Measurements from ENCODE around the gene GPR156.

The GPR156 gene

GRCh38 chr3:120163816-120164215 lies 121.2 kb downstream of the GPR156 start:
- no peak for TF ChIP-seq CTCF (IDR thresholded peaks at IDR 0.05; ENCODE audit: insufficient read depth, missing control alignments)
- FAIRE-seq: no peak

DNA sequence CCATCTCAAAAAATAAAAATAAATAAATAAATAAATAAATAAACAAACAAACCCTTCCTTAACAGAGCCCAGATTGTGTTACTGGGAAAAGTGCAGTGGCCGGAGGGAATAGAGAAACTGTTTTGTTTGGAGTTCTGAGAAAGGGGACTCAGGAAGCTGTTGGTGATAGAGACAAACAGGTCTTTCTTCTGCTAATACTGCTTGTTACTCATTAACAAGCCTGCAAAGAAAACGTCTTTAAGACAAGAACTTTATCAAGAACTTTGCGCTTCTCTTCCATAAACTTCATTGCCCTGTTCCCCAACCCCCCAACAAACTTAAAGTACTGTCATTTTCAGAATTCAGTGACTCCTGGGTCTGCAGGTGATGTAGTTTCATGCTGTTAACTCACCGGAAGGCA lies 122.0 kb downstream of the GPR156 start:
- TF ChIP-seq CTCF (IDR thresholded peaks at IDR 0.05; ENCODE audit: insufficient read depth, missing control alignments): no peak
- FAIRE-seq (no peak), DNase-seq (ENCODE audit: insufficient read length, low spot score) (no peak)

More at GRCh38 chr3:120163816-120164215, 121.2 kb downstream of the GPR156 start:
- DNase-seq (ENCODE audit: insufficient read length, low spot score): no peak

GRCh38 chr3:120162400-120162799 lies 122.6 kb downstream of the GPR156 start:
- TF ChIP-seq CTCF (IDR thresholded peaks at IDR 0.05; ENCODE audit: insufficient read depth, missing control alignments): no peak
- DNase-seq (ENCODE audit: insufficient read length, low spot score) (no peak), FAIRE-seq (no peak)

DNA sequence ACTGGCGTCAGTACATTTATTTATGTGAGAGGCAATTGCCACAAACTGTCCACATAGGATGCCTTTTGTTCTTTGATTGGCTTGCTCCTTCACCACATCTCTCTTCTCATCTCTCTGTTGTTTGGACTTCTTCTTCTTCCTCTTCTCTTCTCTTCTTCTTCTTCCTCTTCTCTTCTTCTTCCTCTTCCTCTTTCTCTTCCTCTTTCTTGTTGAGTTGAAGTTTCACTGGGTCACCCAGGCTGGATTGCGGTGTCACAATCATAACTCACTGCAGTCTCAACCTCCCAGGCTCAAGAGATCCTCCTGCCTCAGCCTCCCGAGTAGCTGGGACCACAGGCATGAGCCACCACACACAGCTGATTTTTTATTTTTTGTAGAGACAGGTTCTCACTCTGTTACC lies 123.1 kb downstream of the GPR156 start:
- DNase-seq (ENCODE audit: insufficient read length, low spot score) (no peak), FAIRE-seq (no peak)
- no peak for TF ChIP-seq CTCF (IDR thresholded peaks at IDR 0.05; ENCODE audit: insufficient read depth, missing control alignments)

DNA sequence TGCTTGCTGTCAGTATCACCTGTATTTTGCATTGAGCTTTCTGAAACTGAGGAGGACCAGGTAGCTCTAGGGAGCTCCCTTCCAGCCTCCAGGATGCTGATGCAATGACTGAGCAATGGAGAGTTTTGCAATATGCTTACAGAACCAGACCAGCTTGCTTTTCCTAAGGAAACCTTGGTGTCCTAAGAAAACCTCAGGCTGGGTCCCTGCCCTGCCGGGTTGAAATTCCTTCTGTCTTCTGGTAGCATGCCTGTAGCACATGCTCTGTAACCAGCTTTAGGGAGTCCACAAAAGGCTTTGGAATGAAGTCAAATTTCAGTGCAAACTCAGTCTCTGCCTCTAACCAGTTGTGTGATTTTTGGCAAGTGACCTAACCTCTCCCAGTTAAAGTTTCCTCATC lies 125.0 kb downstream of the GPR156 start:
- FAIRE-seq (no peak), DNase-seq (ENCODE audit: insufficient read length, low spot score) (no peak)
- TF ChIP-seq CTCF (IDR thresholded peaks at IDR 0.05; ENCODE audit: insufficient read depth, missing control alignments): no peak

DNA sequence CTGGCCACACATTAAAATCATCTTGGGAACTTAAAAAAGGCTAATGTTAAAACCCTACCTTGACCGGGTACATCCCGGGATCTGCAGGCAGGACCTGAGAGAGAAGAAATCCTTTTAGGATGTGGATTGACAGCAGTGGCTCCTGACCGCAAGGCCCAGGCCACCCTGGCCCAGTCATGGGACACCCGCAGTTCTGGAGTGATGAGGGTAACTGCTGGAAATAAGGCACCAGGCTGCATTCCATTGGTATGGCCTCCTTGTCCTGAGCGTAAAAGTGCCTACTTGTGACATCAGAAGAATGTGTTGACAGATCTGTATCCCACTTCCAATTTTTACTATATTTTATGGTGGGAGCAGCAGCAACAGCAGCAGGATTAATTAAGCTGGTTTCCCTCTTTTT lies 127.3 kb downstream of the GPR156 start:
- DNase-seq (ENCODE audit: insufficient read length, low spot score) (no peak), FAIRE-seq (no peak)
- no peak for TF ChIP-seq CTCF (IDR thresholded peaks at IDR 0.05; ENCODE audit: insufficient read depth, missing control alignments)

- FAIRE-seq (no peak), DNase-seq (ENCODE audit: insufficient read length, low spot score) (no peak)
- TF ChIP-seq CTCF (IDR thresholded peaks at IDR 0.05; ENCODE audit: insufficient read depth, missing control alignments): no peak
Measured at GRCh38 chr3:120157113-120157512, 127.9 kb downstream of the GPR156 start.
